ENCODE data around the gene BAIAP2L2.
"Not testable (repeated sequence)": the region's sequence is repeated elsewhere in the genome, so short reads cannot be mapped to it uniquely, and the experiment has no call there.

BAIAP2L2 gene, protein sequence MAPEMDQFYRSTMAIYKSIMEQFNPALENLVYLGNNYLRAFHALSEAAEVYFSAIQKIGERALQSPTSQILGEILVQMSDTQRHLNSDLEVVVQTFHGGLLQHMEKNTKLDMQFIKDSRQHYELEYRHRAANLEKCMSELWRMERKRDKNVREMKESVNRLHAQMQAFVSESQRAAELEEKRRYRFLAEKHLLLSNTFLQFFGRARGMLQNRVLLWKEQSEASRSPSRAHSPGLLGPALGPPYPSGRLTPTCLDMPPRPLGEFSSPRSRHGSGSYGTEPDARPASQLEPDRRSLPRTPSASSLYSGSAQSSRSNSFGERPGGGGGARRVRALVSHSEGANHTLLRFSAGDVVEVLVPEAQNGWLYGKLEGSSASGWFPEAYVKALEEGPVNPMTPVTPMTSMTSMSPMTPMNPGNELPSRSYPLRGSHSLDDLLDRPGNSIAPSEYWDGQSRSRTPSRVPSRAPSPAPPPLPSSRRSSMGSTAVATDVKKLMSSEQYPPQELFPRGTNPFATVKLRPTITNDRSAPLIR

DNA sequence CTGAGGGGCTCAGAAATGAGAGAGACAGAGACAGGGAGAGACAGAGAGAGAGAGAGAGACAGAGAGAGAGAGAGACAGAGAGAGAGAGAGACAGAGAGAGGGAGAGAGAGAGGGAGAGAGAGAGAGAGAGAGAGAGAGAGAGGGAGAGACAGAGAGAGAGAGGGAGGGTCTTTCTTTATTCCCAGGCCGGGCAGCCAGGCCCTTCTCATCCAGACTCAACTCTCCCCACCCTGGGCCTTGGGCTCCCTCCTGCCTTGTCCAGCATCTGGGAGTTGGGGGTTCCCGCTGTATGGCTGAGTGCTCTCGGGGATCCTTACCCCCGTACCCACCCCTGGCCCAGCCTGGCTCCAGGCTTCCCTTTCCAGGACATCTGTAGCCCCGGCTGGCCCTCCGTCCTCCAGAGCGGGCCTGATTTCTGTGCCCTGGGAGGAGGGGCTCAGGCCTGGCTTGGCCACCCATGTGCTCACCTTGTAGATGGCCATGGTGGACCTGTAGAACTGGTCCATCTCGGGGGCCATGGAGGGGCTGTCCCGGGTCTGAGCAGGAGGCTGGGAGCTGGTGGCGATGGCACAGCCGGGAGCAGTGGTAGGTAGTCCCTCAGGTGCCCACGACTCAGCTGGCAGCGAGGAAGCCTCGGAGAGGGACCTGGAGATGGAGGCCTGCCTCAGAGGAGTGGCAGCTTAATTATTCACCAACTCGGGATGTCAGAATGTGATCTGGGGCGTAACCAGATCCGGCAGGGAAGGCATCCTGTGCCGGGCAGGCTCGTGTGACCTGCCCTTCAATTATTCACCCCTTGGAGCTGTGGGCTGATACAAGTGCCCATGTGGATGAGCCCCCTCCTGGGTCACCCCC, at the start of gene BAIAP2L2:
Gene BAIAP2L2, minus strand, starts transcription at position 677 of the 855 bp plus-strand sequence. Its CDS starts 159 bp downstream, at position 518.
- TF ChIP-seq, protein P1, sequence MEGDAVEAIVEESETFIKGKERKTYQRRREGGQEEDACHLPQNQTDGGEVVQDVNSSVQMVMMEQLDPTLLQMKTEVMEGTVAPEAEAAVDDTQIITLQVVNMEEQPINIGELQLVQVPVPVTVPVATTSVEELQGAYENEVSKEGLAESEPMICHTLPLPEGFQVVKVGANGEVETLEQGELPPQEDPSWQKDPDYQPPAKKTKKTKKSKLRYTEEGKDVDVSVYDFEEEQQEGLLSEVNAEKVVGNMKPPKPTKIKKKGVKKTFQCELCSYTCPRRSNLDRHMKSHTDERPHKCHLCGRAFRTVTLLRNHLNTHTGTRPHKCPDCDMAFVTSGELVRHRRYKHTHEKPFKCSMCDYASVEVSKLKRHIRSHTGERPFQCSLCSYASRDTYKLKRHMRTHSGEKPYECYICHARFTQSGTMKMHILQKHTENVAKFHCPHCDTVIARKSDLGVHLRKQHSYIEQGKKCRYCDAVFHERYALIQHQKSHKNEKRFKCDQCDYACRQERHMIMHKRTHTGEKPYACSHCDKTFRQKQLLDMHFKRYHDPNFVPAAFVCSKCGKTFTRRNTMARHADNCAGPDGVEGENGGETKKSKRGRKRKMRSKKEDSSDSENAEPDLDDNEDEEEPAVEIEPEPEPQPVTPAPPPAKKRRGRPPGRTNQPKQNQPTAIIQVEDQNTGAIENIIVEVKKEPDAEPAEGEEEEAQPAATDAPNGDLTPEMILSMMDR (IDR thresholded peaks at IDR 0.05; ENCODE audit: low read depth, low read length, missing control alignments), result no peak
- Histone ChIP-seq H3K27ac (no peak within 1 kb of the TSS), H3K36me3 (replicated peaks) (no peaks in the 10 kb centered on the region), H3K27me3 (replicated peaks) (no peaks in the 10 kb centered on the region), H3K4me3 (ENCODE audit: low read depth, low read length) (no peak within 1 kb of the TSS)
- DNase-seq, result no peak
- in situ Hi-C loops (cut with HindIII; ENCODE audit: low pct_ligation_motif_present, low sequenced_read_pairs), result no loop called here

DNA sequence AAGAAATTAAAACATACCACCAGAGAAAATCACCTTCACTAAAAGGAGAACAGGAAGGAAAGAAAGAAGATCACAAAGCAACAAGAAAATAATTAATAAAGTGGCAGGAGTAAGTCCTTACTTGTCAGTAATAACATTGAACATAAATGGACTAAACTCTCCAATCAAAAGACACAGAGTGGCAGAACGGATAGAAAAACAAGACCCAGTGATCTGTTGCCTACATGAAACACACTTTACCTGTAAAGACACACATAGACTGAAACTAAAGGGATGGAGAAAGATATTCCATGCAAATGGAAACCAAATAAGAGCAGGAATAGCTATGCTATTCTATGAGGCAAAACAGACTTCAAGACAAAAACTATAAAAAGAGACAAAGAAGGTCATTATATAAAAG, 45.2 kb upstream of the BAIAP2L2 start:
- Histone ChIP-seq H3K36me3 (replicated peaks) (no peaks in the 10 kb centered on the region), H3K27ac (no peak overlapping the region), H3K27me3 (replicated peaks) (no peaks in the 10 kb centered on the region), H3K4me3 (ENCODE audit: low read depth, low read length) (no peak overlapping the region)
- TF ChIP-seq, protein P1 (IDR thresholded peaks at IDR 0.05; ENCODE audit: low read depth, low read length, missing control alignments), result no peak
- in situ Hi-C loops (cut with HindIII; ENCODE audit: low pct_ligation_motif_present, low sequenced_read_pairs), result no loop called here
- DNase-seq, result no peak

DNA sequence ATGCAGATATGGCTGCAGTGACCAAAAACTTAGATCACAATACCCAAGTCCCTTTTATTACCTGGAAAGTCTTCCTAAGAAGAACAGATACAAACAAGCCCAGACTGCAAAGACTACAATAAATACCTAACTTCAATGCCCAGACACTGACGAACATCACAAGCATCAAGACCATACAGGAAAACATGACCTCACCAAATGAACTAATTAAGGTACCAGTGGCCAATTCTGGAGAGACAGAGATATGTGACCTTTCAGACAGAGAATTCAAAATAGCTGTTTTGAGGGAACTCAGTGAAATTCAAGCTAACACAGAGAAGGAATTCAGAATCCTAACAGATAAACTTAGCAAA, 44.1 kb upstream of the BAIAP2L2 start:
- H3K4me3 ChIP-seq (ENCODE audit: low read depth, low read length); in situ Hi-C loops (cut with HindIII; ENCODE audit: low pct_ligation_motif_present, low sequenced_read_pairs); DNase-seq; H3K27me3 ChIP-seq (replicated peaks); H3K27ac ChIP-seq; H3K36me3 ChIP-seq (replicated peaks): not testable (repeated sequence)

DNA sequence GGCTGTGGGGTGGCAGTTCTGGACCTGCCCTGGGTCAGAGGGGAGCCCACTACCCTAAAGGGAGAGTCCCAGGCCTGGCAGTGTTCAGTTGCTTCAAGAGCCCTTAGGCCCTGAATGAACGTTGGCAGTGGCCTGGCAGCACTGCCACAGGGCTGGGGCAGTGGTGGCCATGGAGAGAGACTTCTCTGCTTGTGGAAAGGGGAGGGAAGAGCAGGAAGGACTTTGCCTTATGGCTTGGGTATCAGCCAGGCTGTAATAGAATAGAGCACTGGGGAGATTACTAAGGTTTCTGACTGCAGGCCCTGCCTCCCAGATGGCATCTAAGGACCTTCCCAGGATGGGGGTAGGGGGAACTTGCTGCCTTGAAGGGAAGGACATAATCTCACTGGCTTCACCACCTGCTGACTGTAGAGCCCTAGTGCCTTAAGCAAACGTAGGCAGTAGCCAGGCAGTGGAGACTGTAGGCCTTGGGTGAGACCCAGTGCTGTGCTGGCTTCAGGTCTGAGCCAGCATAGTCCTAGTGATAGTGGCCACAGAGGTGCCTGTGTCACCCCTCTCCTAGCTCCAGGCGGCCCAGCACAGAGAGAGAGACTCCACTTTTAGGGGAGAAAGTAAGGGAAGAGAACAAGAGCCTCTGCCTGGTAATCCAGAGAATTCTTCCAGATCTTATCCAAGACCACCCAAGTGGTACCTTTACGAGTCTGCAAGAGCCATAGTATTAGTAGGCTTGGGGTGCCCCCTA, 43.5 kb upstream of the BAIAP2L2 start:
- TF ChIP-seq, protein P1 (IDR thresholded peaks at IDR 0.05; ENCODE audit: low read depth, low read length, missing control alignments), result peak; percentile 21

DNA sequence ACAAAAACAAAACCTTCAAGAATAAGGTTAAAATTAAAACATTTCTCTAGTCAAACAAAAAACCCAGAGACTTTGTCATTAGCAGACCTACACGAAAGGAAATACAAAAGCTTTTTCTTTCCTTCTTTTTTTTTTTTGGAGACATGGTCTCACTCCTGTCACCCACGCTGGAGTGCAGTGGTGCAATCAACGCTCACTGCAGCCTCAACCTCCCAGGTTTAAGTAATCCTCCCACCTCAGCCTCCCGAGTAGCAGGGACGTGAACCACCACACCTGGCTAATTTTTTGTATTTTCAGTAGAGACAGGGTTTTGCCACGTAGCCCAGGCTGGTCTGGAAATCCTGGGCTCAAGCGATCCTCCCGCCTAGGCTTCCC, 40.6 kb upstream of the BAIAP2L2 start:
- Histone ChIP-seq H3K4me3 (ENCODE audit: low read depth, low read length) (no peak overlapping the region), H3K36me3 (replicated peaks) (no peaks in the 10 kb centered on the region), H3K27me3 (replicated peaks) (no peaks in the 10 kb centered on the region), H3K27ac (no peak overlapping the region)
- in situ Hi-C loops (cut with HindIII; ENCODE audit: low pct_ligation_motif_present, low sequenced_read_pairs), result no loop called here
- TF ChIP-seq, protein P1 (IDR thresholded peaks at IDR 0.05; ENCODE audit: low read depth, low read length, missing control alignments), result no peak
- no peak for DNase-seq

More for the DNA sequence above, 43.5 kb upstream of the BAIAP2L2 start:
- in situ Hi-C loops (cut with HindIII; ENCODE audit: low pct_ligation_motif_present, low sequenced_read_pairs), result no loop called here
- Histone ChIP-seq H3K27me3 (replicated peaks) (no peaks in the 10 kb centered on the region), H3K4me3 (ENCODE audit: low read depth, low read length) (no peak overlapping the region), H3K27ac (no peak overlapping the region), H3K36me3 (replicated peaks) (no peaks in the 10 kb centered on the region)
- DNase-seq, result no peak
